Measurements from ENCODE around the gene HAP1.

The HAP1 gene

DNA sequence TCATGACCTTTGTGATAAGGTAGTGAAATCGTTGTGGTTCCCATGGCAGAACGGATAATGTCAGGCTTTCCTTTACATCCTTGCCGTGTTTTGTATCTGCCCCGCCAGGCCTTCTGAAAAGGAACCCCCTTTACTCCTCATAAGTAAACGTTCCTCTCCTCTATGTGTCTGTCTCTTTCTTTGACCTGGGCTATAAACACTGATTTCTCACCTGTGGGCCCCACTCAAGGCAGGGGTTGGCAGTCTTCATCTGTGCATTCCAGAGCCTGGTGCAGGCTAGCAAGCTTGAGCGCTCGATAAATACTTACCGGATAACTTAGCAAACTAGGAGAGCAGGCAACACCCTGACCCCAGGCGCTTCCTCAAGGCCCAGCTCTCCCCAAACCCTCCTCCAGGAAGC is 7.3 kb upstream of the HAP1 start:
- TF ChIP-seq, protein P1, sequence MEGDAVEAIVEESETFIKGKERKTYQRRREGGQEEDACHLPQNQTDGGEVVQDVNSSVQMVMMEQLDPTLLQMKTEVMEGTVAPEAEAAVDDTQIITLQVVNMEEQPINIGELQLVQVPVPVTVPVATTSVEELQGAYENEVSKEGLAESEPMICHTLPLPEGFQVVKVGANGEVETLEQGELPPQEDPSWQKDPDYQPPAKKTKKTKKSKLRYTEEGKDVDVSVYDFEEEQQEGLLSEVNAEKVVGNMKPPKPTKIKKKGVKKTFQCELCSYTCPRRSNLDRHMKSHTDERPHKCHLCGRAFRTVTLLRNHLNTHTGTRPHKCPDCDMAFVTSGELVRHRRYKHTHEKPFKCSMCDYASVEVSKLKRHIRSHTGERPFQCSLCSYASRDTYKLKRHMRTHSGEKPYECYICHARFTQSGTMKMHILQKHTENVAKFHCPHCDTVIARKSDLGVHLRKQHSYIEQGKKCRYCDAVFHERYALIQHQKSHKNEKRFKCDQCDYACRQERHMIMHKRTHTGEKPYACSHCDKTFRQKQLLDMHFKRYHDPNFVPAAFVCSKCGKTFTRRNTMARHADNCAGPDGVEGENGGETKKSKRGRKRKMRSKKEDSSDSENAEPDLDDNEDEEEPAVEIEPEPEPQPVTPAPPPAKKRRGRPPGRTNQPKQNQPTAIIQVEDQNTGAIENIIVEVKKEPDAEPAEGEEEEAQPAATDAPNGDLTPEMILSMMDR (IDR thresholded peaks at IDR 0.05) = no peak
- no peak for TF ChIP-seq ZFX (IDR thresholded peaks at IDR 0.05; ENCODE audit: borderline replicate concordance)
- no peak overlapping the region for H3K27ac ChIP-seq

DNA sequence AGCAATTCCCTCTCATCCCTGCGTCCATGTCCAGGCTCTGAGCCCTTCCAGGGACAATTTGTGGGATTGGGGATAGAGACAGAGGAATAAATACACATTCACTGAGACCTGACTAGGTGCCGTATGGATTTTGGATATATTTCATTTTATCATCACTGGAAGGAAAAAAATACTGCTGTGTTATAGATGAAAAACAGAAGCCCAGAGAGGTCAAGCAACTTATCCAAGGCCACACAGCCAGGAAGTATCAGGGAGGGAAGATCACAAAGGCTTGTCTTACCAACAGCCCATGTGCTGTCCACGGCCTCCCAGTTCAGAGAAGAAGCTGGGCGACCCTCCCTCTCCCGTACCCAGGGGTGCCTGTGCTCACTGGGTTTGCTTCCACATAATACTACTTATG is 6.1 kb upstream of the HAP1 start:
- peak overlapping the region; percentile 35; the same call in 1 of the 2 replicates for H3K27ac ChIP-seq
- no peak for TF ChIP-seq ZFX (IDR thresholded peaks at IDR 0.05; ENCODE audit: borderline replicate concordance)
- TF ChIP-seq, protein P1 (IDR thresholded peaks at IDR 0.05) = no peak

DNA sequence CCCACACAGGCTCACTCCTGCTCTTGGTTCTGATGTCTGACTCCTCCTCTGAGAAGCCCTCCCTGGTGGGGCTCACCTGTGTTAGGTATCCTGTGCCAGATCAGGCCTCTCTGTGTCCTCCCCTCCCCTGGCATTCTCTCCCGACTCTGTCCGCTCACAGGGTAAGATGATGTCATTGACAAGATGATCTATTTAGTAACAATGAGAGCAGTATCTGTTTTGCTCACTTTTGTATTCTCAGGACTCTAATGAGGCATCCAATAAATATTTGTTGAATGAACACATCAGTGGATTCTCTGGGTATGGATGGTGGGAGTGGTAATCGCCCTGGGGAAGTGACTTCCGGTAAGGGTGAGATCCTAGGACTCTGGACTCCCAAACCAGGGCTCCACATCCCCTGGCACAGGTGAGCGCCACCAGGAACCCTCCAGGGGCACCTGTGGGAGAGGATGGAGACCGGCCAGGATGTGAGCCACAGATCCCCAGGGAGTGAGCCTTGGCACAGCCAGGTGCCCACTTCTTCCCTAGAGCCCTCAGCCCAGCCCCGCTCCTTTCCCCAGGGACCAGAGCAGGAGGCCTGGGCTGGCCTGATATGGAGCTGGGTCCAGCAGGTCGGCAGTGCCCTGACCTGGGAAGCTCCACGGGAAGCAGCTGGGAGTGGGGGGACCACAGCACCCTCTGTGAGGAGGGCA is 5.4 kb upstream of the HAP1 start:
- TF ChIP-seq, protein P1 (IDR thresholded peaks at IDR 0.05) = no peak
- no peak for TF ChIP-seq ZFX (IDR thresholded peaks at IDR 0.05; ENCODE audit: borderline replicate concordance)

DNA sequence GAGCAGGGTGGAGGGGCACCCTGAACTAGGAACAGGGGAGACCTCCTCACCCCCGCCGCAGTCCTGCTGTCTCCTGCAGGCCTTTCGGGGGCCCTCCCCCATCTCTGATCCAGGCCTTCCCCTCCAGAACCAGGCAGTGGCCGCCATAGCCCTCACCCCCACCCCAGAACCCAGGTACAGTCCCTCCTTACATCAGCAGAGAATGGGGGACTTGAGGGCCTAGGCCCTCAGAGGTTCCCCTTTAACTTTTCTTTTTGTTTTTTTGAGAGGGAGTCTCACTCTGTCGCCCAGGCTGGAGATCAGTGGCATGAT is 4.3 kb upstream of the HAP1 start:
- no peak overlapping the region for H3K27ac ChIP-seq
- no peak for TF ChIP-seq ZFX (IDR thresholded peaks at IDR 0.05; ENCODE audit: borderline replicate concordance)
- TF ChIP-seq, protein P1 (IDR thresholded peaks at IDR 0.05) = no peak

More for the DNA sequence above, 5.4 kb upstream of the HAP1 start:
- peak overlapping the region; percentile 35 for H3K27ac ChIP-seq

DNA sequence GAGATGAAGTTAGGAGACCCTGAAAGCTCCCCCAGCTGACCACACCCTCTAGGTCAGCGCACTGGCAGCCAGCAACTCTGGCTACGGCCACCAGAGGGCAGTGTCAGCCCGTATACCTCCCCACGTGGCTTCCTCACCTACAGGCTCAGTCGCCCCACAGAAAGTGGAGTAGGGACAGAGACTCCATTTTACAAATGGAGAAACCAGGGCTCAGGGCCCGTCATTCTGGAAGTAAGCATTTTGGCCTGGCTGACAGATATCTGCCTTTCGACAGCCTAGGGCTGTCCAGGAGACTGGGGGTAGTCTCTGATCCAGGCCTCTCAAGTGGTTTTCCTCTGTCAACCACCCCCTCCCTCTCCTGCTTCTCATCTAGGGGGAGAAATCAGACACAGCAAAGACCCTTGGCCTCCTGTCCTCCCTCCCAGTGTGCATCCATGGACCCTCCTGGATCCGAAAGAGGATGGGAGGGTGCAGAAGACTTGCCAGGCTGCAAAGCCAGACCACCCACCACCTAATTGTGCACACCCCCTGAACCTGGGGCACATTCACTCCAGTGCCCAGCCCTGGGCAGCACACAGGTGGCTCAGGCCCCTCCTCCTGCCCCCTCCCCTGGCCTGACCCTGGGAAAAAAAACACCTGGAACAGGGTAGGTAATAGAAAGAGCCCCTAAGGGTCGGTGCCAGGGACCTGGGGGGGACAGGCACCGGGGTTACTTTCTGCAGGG is 3.8 kb upstream of the HAP1 start:
- H3K27ac ChIP-seq = no peak overlapping the region
- TF ChIP-seq, protein P1 (IDR thresholded peaks at IDR 0.05) = peak; percentile 92
- no peak for TF ChIP-seq ZFX (IDR thresholded peaks at IDR 0.05; ENCODE audit: borderline replicate concordance)

DNA sequence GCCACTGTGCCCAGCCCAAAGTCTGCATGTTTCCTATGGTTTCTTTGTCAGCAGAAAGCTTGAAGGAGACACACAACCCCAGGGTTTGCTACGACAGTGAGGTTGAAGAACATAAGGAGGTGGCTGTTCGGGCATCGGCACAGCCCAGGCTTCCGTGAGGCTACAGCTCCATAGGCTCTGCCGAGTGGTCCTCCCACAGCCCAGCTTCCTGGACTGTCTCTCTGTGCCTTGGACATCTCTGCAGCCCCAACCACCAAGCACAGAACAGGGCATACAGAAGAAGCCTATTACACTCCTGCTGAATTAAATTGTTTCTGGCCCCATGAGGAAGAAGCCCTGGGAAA is 3.2 kb upstream of the HAP1 start:
- TF ChIP-seq, protein P1 (IDR thresholded peaks at IDR 0.05) = no peak
- TF ChIP-seq ZFX (IDR thresholded peaks at IDR 0.05; ENCODE audit: borderline replicate concordance) = no peak
- no peak overlapping the region for H3K27ac ChIP-seq

DNA sequence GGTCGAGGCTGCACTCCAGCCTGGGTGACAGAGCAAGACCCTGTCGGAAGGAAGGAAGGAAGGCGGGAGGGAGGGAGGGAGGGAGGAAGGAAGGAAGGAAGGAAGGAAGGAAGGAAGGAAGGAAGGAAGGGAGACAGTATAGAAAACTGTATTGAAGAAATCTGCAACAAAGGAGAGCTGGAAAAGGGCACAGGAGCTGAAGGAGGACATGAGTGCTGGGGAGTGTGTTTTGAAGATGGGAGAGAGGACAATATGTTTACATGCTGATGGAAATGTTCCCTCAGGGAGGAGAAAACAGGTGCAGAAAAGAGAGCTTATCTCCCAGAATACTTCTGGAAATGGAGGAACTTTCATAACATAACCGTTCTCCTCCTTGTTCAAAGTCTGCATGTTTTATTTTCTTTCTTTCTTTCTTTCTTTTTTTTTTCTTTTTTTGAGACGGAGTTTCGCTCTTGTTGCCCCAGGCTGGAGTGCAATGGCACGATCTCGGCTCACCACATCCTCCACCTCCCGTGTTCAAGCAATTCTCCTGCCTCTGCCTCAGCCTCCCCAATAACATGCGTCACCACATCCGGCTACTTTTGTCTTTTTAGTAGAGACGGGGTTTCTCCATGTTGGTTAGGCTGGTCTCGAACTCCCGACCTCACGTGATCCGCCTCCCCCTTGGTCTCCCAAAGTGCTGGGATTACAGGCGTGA is 2.7 kb upstream of the HAP1 start:
- TF ChIP-seq, protein P1 (IDR thresholded peaks at IDR 0.05) = no peak
- TF ChIP-seq ZFX (IDR thresholded peaks at IDR 0.05; ENCODE audit: borderline replicate concordance) = no peak

More for the DNA sequence above, 2.7 kb upstream of the HAP1 start:
- no peak overlapping the region for H3K27ac ChIP-seq
